ENCODE measurements around the gene DNASE1L3. TPM values are rescaled to one million over a fixed set of nuclear protein-coding genes. Genes with fewer than 3 reads are reported as not detected.
A peak's percentile ranks its signal among the peaks of the same experiment; 100 is the strongest.

DNASE1L3 gene
- total and polyA plus RNA-seq, 12 donors = 1.2 to 4.6 (median 2.4) TPM

DNA sequence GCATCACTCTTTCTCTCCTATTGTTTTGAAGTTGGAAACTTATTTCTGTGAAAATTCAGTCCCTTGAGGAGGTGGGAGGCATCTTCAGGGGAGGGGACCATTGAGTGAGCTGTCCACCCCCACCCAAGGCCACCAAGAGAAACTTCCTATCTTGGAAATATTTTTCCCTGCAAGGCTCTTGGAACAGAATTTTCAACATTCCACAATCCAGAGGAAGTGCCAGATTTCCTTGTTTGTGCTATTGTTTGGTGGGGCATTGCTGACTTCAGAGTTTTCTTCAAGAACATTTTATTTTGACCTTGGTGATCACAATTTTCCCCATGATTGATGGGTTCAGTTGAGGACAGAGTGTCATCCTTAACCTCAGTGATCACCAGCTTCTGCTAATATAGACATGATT lies 12.0 kb downstream of the DNASE1L3 start:
- DNase-seq (no peak), ATAC-seq (peak in 6 of 8 donors; percentile 42 to 83 (median 60))
- Histone ChIP-seq H3K27ac (peak overlapping the region; percentile 5 to 79 (median 61)), H3K9me3 (peaks cover 0 to 7% (median 0%) of the 10 kb centered on the region in 11 donors), H3K4me3 (no peak overlapping the region), H3K27me3 (no peaks in the 10 kb centered on the region), H3K36me3 (no peaks in the 10 kb centered on the region), H3K4me1 (peaks cover 0 to 41% (median 18%) of the 10 kb centered on the region in 9 donors)
- intact Hi-C loops (cut with DNase I) = no loop called here
- TF ChIP-seq, protein P1, sequence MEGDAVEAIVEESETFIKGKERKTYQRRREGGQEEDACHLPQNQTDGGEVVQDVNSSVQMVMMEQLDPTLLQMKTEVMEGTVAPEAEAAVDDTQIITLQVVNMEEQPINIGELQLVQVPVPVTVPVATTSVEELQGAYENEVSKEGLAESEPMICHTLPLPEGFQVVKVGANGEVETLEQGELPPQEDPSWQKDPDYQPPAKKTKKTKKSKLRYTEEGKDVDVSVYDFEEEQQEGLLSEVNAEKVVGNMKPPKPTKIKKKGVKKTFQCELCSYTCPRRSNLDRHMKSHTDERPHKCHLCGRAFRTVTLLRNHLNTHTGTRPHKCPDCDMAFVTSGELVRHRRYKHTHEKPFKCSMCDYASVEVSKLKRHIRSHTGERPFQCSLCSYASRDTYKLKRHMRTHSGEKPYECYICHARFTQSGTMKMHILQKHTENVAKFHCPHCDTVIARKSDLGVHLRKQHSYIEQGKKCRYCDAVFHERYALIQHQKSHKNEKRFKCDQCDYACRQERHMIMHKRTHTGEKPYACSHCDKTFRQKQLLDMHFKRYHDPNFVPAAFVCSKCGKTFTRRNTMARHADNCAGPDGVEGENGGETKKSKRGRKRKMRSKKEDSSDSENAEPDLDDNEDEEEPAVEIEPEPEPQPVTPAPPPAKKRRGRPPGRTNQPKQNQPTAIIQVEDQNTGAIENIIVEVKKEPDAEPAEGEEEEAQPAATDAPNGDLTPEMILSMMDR (IDR thresholded peaks at IDR 0.05) = no peak

GRCh38 chr3:58198362-58198761 lies 12.4 kb downstream of the DNASE1L3 start:
- TF ChIP-seq, protein P1 (IDR thresholded peaks at IDR 0.05) = no peak
- H3K4me1 ChIP-seq = peaks cover 0 to 41% (median 18%) of the 10 kb centered on the region in 9 donors
- H3K27me3 ChIP-seq = no peaks in the 10 kb centered on the region
- H3K27ac ChIP-seq = peak overlapping the region; percentile 5 to 79 (median 56)
- peaks cover 0 to 7% (median 0%) of the 10 kb centered on the region in 11 donors for H3K9me3 ChIP-seq
- no peak overlapping the region for H3K4me3 ChIP-seq
- WGBS, 2 donors = 73 to 75% methylated on average over 8 of the region's 8 CpGs
- intact Hi-C loops (cut with DNase I) = no loop called here
- ATAC-seq = peak in 1 of 8 donors; percentile 50
- DNase-seq = no peak
- no peaks in the 10 kb centered on the region for H3K36me3 ChIP-seq

DNA sequence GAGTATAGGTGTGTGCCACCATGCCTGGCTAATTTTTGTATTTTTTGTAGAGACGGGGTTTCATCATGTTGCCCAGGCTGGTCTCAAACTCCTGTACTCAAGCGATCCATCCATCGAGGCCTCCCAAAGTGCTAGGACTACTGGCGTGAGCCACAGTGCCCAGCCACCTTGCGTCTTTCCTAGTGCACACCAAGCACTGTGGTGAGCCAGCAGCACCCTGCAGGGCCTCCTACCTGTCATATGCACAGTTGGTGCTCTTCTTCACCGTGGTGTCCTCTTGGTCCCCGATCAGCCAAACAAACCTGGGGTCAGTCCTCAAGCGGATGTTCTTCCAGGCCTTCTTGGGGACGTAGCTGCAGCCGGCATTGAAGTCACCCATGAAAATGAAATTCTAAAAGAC lies 13.2 kb downstream of the DNASE1L3 start:
- H3K36me3 ChIP-seq = no peaks in the 10 kb centered on the region
- H3K27me3 ChIP-seq = no peaks in the 10 kb centered on the region
- intact Hi-C loops (cut with DNase I) = no loop called here
- TF ChIP-seq, protein P1 (IDR thresholded peaks at IDR 0.05) = no peak
- peaks cover 0 to 7% (median 0%) of the 10 kb centered on the region in 11 donors for H3K9me3 ChIP-seq
- H3K4me3 ChIP-seq = no peak overlapping the region
- DNase-seq (no peak), ATAC-seq (no peak)
- H3K4me1 ChIP-seq = peaks cover 0 to 41% (median 18%) of the 10 kb centered on the region in 9 donors
- WGBS, 2 donors = 98% methylated on average over 10 of the region's 10 CpGs
- H3K27ac ChIP-seq = peak overlapping the region in 5 of 10 donors; percentile 42 to 79 (median 64)

DNA sequence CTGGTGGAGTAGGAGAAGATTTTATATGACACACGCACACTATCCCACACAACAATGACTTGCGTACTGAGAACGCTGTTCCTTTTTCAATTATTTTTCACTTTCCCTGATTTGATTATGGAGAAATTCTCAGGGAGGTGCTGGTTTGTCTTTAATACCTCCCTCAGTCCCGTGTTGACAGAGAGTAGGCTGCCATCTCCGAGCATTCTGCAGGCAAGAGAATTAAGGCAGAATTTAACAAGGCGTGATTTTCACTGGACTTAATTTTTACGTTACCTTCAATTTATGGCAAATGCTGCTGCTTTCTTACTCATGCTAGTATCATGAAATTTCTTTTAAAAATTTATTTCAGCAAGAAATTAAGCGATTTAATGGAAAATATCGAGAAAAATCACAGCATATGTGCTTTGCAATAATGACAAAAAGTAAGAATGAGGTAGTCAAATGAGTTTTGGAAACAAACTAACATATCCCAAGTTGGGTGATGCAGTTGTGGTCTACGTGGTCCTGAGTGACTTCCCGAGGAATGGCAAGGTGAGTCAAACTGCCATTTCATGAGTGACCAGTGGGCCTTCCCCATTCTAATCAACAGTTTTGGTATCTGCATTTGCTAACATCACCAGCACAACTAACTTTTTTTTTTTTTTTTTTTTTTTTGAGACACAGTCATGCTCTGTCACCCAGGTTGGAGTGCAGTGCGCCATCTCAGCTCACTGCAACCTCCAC lies 16.9 kb downstream of the DNASE1L3 start:
- intact Hi-C loops (cut with DNase I) = no loop called here

More for the DNA sequence above, 16.9 kb downstream of the DNASE1L3 start:
- Histone ChIP-seq H3K4me3 (no peak overlapping the region), H3K36me3 (no peaks in the 10 kb centered on the region), H3K27ac (no peak overlapping the region), H3K4me1 (peaks cover 0 to 28% (median 10%) of the 10 kb centered on the region in 9 donors), H3K9me3 (no peaks in the 10 kb centered on the region), H3K27me3 (no peaks in the 10 kb centered on the region)
- TF ChIP-seq, protein P1 (IDR thresholded peaks at IDR 0.05) = no peak
- WGBS, 2 donors = 92 to 98% methylated on average over 12 of the region's 12 CpGs
- DNase-seq (no peak), ATAC-seq (no peak)

All from heart right ventricle (tissue), 16 donors.